ENCODE data around the gene ABAT. TPM values are rescaled to one million over a fixed set of nuclear protein-coding genes. Genes with fewer than 3 reads are reported as not detected.

Gene ABAT
- total RNA-seq (100 to 1,000 TPM in 1 of 2 donors, 10 to 100 TPM in 1; 88.3 to 157 TPM), polyA plus RNA-seq (ENCODE audit: insufficient read length in 2 of 2) (100 to 1,000 TPM; 225 to 286 TPM)
- long read RNA-seq, donor 1, full-length matches to known transcripts, result 40 of 46 reads
- long read RNA-seq, donor 1, partial matches to known transcripts, result 6 of 46 reads
- long read RNA-seq, donor 1, other reads (novel, unspliced or antisense), result 0 of 46 reads
- long read RNA-seq, donor 2, full-length matches to known transcripts, result 29 of 45 reads
- long read RNA-seq, donor 2, partial matches to known transcripts, result 16 of 45 reads
- long read RNA-seq, donor 2, other reads (novel, unspliced or antisense), result 0 of 45 reads
- long read RNA-seq, donor 3, full-length matches to known transcripts, result 19 of 204 reads
- long read RNA-seq, donor 3, partial matches to known transcripts, result 185 of 204 reads
- long read RNA-seq, donor 3, other reads (novel, unspliced or antisense), result 0 of 204 reads
- long read RNA-seq, donor 4, result 0 reads

GRCh38 chr16:8674413-8675022 is at the start of gene ABAT:
Gene ABAT, plus strand, starts transcription at chr16:8674617. Its CDS starts 61,123 bp downstream, at chr16:8735740.
- DNase-seq (ENCODE audit: low read depth in 4 of 6, low spot score in 6 of 6), result peak; percentile 68 to 96 (median 84)
- Histone ChIP-seq H3K27me3 (ENCODE audit: control insufficient read depth, insufficient read depth, low read length) (no peaks in the 10 kb centered on the region), H3K36me3 (ENCODE audit: control insufficient read depth, insufficient read depth, low read length) (no peaks in the 10 kb centered on the region), H3K27ac (ENCODE audit: low read depth, low read length) (no peak within 1 kb of the TSS), H3K4me3 (ENCODE audit: low read depth, low read length) (peak within 1 kb of the TSS; percentile 83), H3K4me1 (ENCODE audit: control insufficient read depth, insufficient read depth, low read length) (peaks cover 33% of the 10 kb centered on the region), H3K9me3 (ENCODE audit: control insufficient read depth, insufficient read depth, low read length) (no peaks in the 10 kb centered on the region)
- WGBS (ENCODE audit: insufficient coverage), result 2% methylated on average over 46 of the region's 49 CpGs

DNA sequence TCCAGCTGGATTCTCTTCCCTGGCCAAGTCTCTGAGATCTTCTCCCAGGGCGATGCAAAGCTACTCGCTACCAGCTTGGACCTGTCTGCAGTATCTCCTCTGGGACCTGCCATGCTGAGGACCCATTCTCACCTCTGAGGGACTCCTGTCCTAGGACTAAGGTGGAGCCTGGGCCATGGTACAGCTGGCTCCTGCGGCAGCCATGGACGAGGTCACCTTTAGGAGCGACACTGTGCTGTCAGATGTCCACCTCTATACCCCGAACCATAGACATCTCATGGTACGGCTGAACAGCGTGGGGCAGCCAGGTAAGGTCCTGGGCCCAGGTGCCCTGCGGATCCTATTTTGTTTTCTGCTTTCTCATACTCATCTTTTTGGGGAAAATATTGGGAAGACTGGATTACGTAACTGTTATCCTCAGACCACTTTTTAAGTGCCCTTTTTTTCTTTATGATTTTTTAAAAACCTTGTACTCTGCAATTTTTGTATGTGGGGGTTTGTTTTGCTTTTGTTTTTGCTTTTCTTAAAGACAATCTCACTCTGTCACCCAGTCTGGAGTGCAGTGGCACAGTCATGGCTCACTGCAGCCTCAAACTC is 48.8 kb upstream of the ABAT start:
- Histone ChIP-seq H3K4me3 (ENCODE audit: low read depth, low read length) (no peak overlapping the region), H3K4me1 (ENCODE audit: control insufficient read depth, insufficient read depth, low read length) (peaks cover 2% of the 10 kb centered on the region), H3K27ac (ENCODE audit: low read depth, low read length) (no peak overlapping the region), H3K9me3 (ENCODE audit: control insufficient read depth, insufficient read depth, low read length) (no peaks in the 10 kb centered on the region), H3K36me3 (ENCODE audit: control insufficient read depth, insufficient read depth, low read length) (peaks cover 55% of the 10 kb centered on the region), H3K27me3 (ENCODE audit: control insufficient read depth, insufficient read depth, low read length) (no peaks in the 10 kb centered on the region)
- DNase-seq (ENCODE audit: low read depth in 4 of 6, low spot score in 6 of 6), result no peak
- WGBS (ENCODE audit: insufficient coverage), result 94% methylated on average over 7 of the region's 10 CpGs

- no peak overlapping the region for H3K4me3 ChIP-seq (ENCODE audit: low read depth, low read length)
- no peak for DNase-seq (ENCODE audit: low read depth in 4 of 6, low spot score in 6 of 6)
- no peaks in the 10 kb centered on the region for H3K27me3 ChIP-seq (ENCODE audit: control insufficient read depth, insufficient read depth, low read length)
- no peaks in the 10 kb centered on the region for H3K9me3 ChIP-seq (ENCODE audit: control insufficient read depth, insufficient read depth, low read length)
- no peaks in the 10 kb centered on the region for H3K4me1 ChIP-seq (ENCODE audit: control insufficient read depth, insufficient read depth, low read length)
- H3K27ac ChIP-seq (ENCODE audit: low read depth, low read length), result no peak overlapping the region
- H3K36me3 ChIP-seq (ENCODE audit: control insufficient read depth, insufficient read depth, low read length), result peaks cover 65% of the 10 kb centered on the region
- WGBS (ENCODE audit: insufficient coverage), result 92% methylated on average over 8 of the region's 8 CpGs
These were observed 47.5 kb upstream of the ABAT start for GRCh38 chr16:8626946-8627345.

GRCh38 chr16:8627456-8627855 is 47.0 kb upstream of the ABAT start:
- Histone ChIP-seq H3K27me3 (ENCODE audit: control insufficient read depth, insufficient read depth, low read length) (no peaks in the 10 kb centered on the region), H3K27ac (ENCODE audit: low read depth, low read length) (no peak overlapping the region), H3K9me3 (ENCODE audit: control insufficient read depth, insufficient read depth, low read length) (no peaks in the 10 kb centered on the region), H3K36me3 (ENCODE audit: control insufficient read depth, insufficient read depth, low read length) (peaks cover 70% of the 10 kb centered on the region), H3K4me1 (ENCODE audit: control insufficient read depth, insufficient read depth, low read length) (no peaks in the 10 kb centered on the region), H3K4me3 (ENCODE audit: low read depth, low read length) (no peak overlapping the region)
- 77% methylated on average over 3 of the region's 4 CpGs for WGBS (ENCODE audit: insufficient coverage)
- DNase-seq (ENCODE audit: low read depth in 4 of 6, low spot score in 6 of 6), result no peak

- H3K4me1 ChIP-seq (ENCODE audit: control insufficient read depth, insufficient read depth, low read length), result no peaks in the 10 kb centered on the region
- no peaks in the 10 kb centered on the region for H3K27me3 ChIP-seq (ENCODE audit: control insufficient read depth, insufficient read depth, low read length)
- H3K4me3 ChIP-seq (ENCODE audit: low read depth, low read length), result no peak overlapping the region
- no peak overlapping the region for H3K27ac ChIP-seq (ENCODE audit: low read depth, low read length)
- peaks cover 84% of the 10 kb centered on the region for H3K36me3 ChIP-seq (ENCODE audit: control insufficient read depth, insufficient read depth, low read length)
- no peaks in the 10 kb centered on the region for H3K9me3 ChIP-seq (ENCODE audit: control insufficient read depth, insufficient read depth, low read length)
- WGBS (ENCODE audit: insufficient coverage), result 98% methylated on average over 15 of the region's 16 CpGs
- no peak for DNase-seq (ENCODE audit: low read depth in 4 of 6, low spot score in 6 of 6)
These were observed 45.3 kb upstream of the ABAT start for GRCh38 chr16:8628981-8629725.

- Histone ChIP-seq H3K27ac (ENCODE audit: low read depth, low read length) (no peak overlapping the region), H3K27me3 (ENCODE audit: control insufficient read depth, insufficient read depth, low read length) (no peaks in the 10 kb centered on the region), H3K9me3 (ENCODE audit: control insufficient read depth, insufficient read depth, low read length) (no peaks in the 10 kb centered on the region), H3K36me3 (ENCODE audit: control insufficient read depth, insufficient read depth, low read length) (peaks cover 87% of the 10 kb centered on the region), H3K4me1 (ENCODE audit: control insufficient read depth, insufficient read depth, low read length) (no peaks in the 10 kb centered on the region), H3K4me3 (ENCODE audit: low read depth, low read length) (no peak overlapping the region)
- no peak for DNase-seq (ENCODE audit: low read depth in 4 of 6, low spot score in 6 of 6)
- 87% methylated on average over 8 of the region's 11 CpGs for WGBS (ENCODE audit: insufficient coverage)
These were observed 44.0 kb upstream of the ABAT start for GRCh38 chr16:8630255-8630953.

GRCh38 chr16:8631373-8631772 is 43.0 kb upstream of the ABAT start:
- H3K4me3 ChIP-seq (ENCODE audit: low read depth, low read length), result no peak overlapping the region
- H3K4me1 ChIP-seq (ENCODE audit: control insufficient read depth, insufficient read depth, low read length), result no peaks in the 10 kb centered on the region
- H3K9me3 ChIP-seq (ENCODE audit: control insufficient read depth, insufficient read depth, low read length), result no peaks in the 10 kb centered on the region
- no peaks in the 10 kb centered on the region for H3K27me3 ChIP-seq (ENCODE audit: control insufficient read depth, insufficient read depth, low read length)
- H3K27ac ChIP-seq (ENCODE audit: low read depth, low read length), result no peak overlapping the region
- 86% methylated on average over 9 of the region's 9 CpGs for WGBS (ENCODE audit: insufficient coverage)
- peaks cover 82% of the 10 kb centered on the region for H3K36me3 ChIP-seq (ENCODE audit: control insufficient read depth, insufficient read depth, low read length)
- no peak for DNase-seq (ENCODE audit: low read depth in 4 of 6, low spot score in 6 of 6)

DNA sequence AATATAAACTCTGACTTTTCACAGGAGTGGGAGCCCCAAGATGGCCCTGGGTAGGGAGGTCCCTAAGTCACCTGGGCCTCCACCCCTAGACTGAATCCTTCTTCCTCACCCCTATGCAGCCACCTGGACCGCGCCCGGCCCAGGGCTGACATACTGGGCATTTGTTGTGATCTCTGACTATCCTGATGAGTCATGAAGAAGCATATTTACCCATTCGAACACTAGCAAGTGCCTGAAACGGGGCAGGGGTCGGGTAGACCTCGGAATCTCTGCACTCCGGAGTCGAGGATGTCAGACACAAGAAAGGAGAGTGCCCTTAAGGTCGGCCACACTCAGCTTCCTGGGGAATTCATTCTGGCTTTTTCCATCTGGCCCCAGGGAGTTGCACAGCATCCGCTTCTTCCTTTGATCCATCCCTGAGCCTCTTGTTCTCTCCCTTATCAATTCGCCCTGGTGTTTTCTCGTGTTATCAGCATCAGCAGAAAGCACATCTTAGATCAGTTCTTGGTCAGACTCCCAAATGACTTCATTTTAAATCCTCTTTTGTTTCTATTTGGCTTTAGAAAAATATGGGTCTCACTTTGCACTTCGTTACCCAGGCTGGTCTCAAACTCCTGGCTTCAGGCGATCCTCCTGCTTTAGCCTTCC is 42.5 kb upstream of the ABAT start:
- no peaks in the 10 kb centered on the region for H3K4me1 ChIP-seq (ENCODE audit: control insufficient read depth, insufficient read depth, low read length)
- 63% methylated on average over 13 of the region's 15 CpGs for WGBS (ENCODE audit: insufficient coverage)
- no peak for DNase-seq (ENCODE audit: low read depth in 4 of 6, low spot score in 6 of 6)
- H3K27me3 ChIP-seq (ENCODE audit: control insufficient read depth, insufficient read depth, low read length), result no peaks in the 10 kb centered on the region
- H3K9me3 ChIP-seq (ENCODE audit: control insufficient read depth, insufficient read depth, low read length), result no peaks in the 10 kb centered on the region
- no peak overlapping the region for H3K27ac ChIP-seq (ENCODE audit: low read depth, low read length)
- H3K36me3 ChIP-seq (ENCODE audit: control insufficient read depth, insufficient read depth, low read length), result peaks cover 76% of the 10 kb centered on the region
- no peak overlapping the region for H3K4me3 ChIP-seq (ENCODE audit: low read depth, low read length)

Data from spinal cord (tissue), 10 donors.